Stimulated activated CD4-positive, alpha-beta T cell treated with anti-CD3 and anti-CD28 coated beads, TNF-alpha, amount 100 ng/mL, for 24 hours (primary cell): Measurements from ENCODE around the gene SEBOX.

Experiments used
- DNase-seq, 3 experiments: peaks; one replicate each; pipeline ENCODE4 v3.0.0-alpha.2; 2020; ENCODE audit warnings: low read depth in 3 of 3

The SEBOX gene

DNA sequence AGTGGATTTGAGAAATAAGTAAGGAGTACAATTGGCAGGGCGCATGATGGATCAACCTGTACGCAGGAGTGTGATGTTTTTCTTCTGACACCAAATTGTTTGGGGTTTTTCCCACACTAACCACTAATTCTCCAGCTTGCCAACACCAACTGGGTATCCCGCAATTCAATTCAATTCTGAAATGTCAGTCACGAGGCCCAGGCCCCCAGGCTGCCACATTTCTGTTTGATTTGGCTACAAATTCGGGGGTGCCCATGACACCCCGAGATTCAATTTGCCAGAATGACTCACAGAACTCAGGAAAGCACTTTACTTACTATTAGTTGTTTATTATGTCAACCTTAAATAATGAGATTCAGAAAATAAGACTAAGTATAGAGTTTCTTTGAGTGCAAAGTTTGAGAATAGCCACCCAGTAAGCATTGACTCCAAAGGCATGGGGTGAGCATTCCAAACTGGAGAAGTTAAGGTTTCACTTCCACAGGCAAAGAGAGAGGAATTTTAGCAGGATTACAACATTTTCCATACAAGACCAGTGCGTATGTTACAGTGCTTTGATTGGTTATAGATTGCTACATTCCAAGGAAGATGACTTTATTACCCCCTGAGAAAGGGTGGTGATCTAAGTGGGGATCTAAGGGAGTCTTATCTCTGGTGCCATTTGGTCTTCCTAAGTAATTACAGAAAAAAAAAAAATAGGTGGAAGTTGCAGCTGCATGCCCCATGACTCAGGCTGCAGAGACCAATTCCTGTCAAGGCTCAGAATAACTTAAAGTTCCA, 29.5 kb upstream of the SEBOX start:
- no peak for DNase-seq

DNA sequence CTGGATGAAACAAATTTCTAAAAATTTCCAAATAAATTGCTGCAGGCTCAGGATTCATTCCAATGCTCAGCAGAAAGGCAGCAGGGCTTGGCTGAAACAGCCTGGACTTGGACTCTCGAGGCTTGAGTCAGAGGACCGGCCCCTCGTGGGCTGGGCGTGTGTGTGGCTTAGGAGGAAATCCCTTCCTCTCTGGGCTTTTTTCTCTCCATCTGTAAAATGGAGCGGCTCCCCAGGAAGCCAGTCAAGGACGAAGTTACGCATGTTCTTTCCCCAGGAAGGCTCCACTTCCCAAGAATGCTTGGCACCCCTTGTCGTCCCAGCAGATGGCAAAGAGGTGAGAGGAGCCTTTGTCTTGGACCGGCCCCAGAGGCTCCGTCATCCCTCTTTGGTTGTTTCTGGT, 27.5 kb upstream of the SEBOX start:
- no peak for DNase-seq

DNA sequence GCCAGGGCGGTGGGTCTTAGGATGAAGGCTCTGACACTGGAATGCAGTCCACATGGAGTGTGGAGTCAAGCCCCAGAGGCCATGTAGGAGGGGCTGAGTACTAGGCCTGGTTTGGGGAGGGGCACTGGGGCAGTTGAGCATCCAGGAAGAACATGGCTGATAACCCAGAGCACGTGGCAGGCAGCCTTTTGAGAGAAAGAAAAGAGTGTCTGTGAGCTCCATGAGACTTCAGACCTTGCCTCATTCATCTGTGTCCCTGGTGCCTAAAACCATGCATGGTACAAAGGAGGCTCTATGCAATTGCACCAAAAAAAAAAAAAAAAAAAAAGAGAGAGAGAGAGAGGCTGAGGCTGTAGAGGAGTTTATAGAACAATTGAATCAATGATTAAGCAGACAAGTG, 26.4 kb upstream of the SEBOX start:
- DNase-seq = no peak

DNA sequence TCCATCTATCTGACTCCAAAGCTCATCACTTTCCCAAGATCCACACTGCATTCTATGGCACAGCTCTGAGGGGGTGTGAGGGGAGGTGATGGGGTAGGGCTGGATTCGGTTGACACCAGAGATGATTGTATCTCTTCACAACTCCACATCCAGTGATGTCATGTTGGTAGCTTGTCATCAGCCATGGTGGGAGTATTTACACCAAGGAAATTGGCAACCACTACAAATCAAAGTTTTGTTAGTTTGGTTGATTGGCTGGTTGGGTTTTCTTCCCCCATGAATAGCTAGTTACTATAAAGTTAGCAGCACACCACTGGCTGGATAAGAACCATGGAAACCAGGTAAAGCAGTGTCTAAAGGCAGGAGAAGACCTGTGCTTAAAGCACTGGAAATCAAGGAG, 26.0 kb upstream of the SEBOX start:
- DNase-seq = no peak

DNA sequence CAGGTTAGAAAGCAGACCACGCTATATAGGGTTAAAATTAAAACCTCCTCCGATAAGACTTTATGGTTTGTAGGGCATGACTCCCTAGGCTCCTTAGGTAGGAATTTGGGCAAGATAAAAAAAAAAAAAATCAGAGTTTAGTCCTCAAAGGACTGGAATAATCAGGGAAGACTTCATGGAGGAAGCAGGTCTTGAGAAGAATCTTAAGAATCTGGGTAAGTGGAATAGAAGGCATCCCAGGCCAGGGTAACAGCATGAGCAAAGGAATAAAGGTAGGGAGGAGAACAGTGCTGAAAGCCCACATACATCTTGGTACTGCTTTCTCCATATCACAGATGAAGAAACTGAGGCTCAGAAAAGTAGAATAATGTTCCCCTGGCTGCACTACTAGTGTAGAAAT, 25.6 kb upstream of the SEBOX start:
- DNase-seq = no peak

DNA sequence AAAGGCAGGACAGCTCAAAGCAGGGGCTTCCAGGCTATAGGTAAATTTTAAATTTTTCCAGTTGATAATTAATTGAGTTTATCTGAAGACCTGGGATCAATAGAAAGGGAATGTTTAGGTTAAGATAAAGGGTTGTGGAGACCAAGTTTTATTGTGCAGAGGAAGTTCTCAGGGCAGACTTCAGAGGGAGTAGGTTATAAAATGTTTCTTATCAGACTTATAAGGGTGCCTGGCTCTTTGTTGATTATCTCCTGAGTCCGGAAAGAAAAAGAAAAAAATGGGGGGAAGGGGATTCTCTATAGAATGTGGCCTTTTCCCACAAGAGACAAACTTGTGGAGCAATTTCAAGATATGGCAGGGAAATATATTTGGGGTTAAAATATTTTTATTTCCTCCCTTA, 25.1 kb upstream of the SEBOX start:
- no peak for DNase-seq

DNA sequence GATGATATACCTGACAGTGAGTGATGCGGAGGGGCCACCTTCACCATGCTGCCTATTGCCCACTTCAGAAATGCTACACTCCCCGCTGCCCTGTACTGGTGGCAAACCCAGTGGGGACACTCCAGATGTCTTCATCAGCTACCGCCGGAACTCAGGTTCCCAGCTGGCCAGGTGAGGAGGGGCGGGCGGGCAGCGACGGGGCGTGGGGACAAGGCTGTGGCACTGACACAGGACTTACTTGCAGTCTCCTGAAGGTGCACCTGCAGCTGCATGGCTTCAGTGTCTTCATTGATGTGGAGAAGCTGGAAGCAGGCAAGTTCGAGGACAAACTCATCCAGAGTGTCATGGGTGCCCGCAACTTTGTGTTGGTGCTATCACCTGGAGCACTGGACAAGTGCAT, 23.1 kb upstream of the SEBOX start:
- DNase-seq = no peak

DNA sequence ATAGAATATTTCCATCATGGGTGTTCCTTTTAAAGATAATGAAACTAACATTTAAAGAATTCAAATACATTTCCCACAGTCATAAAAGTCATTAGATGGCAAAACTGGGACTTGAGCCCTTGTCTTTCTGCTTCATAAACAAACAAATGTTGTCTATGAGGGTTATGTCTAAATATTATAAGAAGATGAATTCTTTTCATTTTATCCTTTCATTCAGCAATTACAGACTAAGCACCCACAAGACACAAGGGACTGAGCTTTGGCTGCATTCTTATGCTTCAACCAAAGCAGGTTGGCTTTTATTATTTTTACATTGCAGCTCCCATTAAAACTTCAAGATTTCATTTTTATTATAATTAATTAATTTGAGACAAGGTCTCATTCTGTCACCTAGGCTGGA, 21.4 kb upstream of the SEBOX start:
- no peak for DNase-seq

DNA sequence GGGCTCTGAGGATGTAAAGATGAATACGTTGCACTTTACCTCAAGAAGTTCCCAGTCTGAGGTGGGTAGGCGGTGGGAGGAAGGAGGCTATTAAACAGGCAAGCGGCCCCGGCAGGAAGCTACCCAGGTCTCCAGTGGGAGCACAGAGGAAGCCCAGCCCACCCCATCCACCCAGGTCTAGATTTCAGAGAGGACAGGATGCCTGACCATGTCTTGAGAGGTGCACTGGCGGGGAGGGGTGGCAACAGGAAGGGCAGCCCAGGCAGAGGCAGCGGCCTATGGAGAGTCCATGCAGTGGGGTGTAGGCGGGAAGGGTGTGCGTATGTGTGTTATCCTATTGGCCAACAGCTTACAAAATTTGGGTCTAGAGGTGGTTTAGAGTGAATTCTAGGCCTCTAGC, 20.4 kb upstream of the SEBOX start:
- peak in 1 of 3 experiments; percentile 21 for DNase-seq

DNA sequence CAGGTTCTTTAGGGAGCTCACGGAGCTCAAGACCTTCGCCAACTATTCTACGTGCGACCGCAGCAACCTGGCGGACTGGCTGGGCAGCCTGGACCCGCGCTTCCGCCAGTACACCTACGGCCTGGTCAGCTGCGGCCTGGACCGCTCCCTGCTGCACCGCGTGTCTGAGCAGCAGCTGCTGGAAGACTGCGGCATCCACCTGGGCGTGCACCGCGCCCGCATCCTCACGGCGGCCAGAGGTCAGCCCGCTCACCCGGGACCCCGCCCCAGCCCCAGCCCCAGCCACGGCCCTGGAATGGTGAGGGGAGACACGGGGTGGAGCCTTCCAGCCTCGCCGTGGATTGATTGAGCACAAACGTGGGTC, 20.0 kb upstream of the SEBOX start:
- DNase-seq = peak in 1 of 3 experiments; percentile 11

DNA sequence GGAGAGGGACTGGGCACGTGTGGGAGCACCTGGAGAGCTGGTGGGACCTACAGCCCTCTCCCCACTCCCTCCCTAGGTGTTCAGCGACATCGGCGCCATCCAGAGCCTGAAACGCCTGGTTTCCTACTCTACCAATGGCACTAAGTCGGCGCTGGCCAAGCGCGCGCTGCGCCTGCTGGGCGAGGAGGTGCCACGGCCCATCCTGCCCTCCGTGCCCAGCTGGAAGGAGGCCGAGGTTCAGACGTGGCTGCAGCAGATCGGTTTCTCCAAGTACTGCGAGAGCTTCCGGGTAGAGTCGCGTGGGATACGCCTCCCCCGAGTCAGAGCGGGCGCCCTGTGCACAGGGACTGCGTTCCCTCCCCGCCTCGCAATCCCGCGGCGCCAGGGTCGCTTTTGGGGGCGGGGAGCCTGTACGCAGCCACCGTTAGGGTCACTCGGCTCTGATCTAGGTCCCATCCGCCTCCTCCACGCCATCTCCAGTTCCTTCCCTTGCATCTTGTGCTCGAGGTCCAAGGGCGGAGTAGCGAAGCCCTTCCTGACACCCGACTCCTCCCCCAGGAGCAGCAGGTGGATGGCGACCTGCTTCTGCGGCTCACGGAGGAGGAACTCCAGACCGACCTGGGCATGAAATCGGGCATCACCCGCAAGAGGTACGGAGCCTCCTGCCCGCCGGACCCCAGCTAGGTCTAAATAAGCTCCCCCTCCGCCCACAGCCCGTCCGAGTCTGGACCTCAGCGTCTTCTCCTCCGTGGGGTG, 19.5 kb upstream of the SEBOX start:
- peak; percentile 34 to 65 (median 48) for DNase-seq

DNA sequence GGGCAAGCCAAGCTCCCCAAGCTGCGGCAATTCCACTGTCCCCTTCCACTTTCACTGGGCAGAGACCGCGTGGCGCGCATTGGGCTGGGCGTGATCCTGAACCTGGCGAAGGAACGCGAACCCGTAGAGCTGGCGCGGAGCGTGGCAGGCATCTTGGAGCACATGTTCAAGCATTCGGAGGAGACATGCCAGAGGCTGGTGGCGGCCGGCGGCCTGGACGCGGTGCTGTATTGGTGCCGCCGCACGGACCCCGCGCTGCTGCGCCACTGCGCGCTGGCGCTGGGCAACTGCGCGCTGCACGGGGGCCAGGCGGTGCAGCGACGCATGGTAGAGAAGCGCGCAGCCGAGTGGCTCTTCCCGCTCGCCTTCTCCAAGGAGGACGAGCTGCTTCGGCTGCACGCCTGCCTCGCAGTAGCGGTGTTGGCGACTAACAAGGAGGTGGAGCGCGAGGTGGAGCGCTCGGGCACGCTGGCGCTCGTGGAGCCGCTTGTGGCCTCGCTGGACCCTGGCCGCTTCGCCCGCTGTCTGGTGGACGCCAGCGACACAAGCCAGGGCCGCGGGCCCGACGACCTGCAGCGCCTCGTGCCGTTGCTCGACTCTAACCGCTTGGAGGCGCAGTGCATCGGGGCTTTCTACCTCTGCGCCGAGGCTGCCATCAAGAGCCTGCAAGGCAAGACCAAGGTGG, 16.3 kb upstream of the SEBOX start:
- peak in 1 of 3 experiments; percentile 34 for DNase-seq

DNA sequence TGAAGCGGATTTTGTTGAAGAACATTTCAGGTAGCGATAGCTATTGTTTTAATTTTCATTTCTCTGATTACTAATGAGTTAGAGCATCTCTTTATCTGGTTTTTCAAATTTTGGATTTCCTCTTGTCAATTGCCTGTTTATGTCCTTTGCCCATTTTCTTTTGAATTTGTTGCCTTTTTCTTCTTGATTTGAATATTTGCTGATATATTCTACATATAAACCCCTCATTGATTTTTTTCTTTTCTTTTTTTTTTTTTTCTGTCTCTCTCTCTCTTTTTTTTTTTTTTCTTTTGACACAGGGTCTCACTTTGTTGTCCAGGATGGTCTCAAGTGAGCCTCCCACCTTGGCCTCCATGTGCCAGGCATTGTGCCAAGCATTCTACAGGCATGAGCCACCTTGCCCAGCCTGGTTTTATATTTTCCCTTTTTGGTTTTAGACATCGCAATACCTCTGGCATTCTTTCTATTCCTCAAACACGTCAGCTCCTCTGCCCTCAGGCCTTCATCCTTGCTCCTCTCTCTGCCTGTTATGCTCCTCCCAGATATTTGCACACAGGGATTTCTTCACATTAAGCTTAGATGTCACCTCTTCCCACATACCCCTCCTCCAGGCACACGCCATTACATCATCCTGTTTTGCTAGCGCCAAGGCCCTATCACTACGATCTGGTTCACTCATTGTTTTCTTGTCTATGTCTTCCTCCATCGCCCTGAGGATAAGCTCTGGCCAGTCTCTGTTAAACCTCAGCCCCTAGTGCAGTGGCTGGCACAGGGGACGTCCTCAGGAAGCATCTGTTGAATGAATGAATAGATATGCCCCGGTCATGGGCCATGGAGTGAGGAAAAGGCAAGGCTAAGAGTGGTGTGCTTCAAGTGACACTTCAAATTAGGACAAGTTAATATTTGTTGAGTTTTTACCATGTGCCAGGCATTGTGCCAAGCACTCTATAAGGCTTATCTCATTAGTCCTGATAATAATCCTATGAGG, 15.1 kb upstream of the SEBOX start:
- no peak for DNase-seq

DNA sequence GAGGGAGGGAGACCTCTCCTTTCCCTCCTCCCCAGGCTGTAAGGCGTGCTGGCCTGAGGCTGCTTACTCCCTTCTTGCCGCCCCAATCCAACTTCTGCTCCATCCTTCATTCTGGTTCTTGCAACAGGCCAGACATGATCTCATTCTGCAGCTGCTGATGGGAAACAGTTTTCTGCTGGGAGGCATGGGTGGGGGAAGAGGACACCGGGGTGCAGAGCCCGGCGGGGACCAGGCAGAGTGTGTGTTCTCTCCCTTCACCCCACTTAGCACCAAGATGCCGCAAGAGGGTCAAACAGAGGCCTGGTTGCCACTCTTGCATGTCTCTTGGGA, 7.9 kb upstream of the SEBOX start:
- no peak for DNase-seq

DNA sequence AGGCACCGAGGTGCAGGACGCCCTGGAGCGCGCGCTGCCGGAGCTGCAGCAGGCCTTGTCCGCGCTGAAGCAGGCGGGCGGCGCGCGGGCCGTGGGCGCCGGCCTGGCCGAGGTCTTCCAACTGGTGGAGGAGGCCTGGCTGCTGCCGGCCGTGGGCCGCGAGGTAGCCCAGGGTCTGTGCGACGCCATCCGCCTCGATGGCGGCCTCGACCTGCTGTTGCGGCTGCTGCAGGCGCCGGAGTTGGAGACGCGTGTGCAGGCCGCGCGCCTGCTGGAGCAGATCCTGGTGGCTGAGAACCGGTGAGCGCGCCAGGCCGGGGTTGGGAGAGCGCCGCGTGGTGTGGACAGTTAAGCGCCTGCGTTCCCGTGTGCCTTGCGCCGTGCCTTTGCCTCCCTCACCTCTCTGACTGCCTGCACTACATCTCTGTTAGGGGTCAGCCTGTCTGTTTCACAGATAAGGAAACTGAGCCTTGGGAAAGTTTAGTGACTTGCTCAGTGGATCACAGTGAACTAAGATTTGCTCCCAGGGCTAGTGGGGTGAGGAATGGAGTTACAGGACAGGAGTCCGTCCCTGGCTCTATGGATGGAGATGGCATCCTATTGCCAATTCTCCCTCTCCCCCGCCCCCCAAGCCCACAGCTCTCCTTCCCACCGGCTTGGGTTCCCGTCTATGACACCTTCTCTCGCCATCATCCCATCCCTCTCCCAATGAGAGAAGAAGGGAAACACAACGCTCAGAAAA, 7.4 kb upstream of the SEBOX start:
- peak in 1 of 3 experiments; percentile 32 for DNase-seq

DNA sequence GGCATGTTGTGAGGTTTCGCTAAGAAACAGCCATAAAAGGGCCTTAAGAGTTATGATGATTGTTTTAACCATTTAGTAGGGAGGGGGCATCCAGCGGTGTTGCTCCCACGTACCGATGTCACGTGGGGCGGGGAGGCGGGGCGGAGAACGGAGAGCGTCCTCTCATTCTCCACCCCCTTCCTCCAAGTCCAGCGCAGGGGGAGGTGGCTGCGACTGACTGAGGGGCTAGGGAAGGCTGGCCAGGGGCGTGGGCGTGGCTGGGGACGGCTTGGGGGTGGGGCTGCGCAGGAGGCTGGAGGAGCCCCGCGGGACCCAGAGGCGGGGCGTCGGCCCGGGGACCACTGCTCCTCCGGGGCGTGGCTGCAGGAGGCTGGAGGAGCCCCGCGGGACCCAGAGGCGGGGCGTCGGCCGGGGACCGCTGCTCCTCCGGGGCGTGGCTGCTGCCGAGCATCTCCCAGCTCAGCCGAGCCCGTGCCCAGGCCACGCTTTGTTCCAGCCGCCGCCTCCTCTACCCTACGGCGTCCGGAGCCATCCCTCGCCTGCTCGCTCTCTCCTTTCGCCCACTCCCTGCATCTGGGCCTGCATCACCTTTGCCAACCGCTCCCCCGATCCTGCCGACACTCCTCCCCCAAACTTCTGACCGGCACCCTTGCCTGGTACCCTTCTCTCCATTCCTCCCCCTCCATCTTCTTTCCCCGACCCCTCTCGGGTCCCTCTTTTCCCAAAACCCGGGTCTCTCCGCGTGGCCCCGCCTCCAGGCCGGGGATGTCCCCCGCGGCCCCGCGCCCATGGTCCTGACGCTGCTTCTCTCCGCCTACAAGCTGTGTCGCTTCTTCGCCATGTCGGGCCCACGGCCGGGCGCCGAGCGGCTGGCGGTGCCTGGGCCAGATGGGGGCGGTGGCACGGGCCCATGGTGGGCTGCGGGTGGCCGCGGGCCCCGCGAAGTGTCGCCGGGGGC, 6.5 kb upstream of the SEBOX start, which contains the start of gene SARM1:
Gene SARM1, plus strand, starts transcription at position 450 of the 958 bp plus-strand sequence. Its CDS starts 339 bp downstream, at position 789.
- peak; percentile 66 to 89 (median 69) for DNase-seq

DNA sequence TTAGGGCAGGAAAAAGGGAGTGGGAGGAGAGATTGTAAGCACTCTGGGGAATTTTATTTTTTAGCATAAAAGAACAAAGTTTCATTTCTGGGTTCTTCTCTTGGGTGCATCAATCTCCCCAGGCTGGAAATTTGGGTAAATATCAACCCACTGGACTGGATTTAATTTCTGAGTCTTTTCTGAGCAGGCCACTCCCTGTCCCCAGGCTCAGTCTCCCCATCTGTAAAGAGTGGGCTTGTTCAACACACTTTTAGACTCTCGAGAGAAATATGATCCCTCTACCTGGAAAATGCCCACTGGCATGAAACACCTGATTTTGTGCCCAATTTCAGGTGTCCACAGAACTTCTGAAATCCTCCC, 5.7 kb upstream of the SEBOX start:
- no peak for DNase-seq

DNA sequence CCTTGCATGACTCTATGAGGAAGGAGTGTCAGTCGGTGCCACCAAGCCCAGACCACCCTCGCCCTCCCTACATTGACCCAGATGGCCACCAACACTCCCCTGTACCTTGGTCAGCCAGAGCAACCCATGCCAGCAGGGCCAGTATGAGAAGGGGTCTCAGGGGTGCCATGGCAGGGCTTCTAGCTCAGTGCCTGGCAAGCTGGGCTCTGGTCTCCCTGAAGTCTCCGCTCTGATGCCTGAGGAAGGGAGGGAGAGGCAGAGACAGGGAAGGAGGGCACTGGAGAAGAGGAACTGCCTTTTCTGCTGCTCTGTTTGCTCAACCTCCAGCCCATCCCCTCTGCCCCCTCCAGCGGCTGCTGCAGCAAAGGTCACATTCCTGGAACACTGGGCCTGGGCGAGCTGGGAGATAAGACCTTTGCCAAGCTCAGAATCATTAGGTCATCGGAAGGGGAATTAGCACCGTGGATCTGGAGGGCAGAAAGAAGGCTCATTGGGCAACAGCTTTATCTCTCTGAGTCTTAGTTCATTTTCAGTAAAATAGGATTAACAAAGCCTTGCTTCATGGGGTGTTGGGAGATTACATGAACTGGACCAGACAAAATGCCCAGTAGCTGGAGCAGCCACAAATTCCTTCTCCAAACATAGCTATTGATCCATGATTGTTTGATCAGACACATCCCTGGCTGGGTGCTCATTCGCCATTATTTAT, 5.2 kb upstream of the SEBOX start, which contains the start of gene VTN:
Gene VTN, minus strand, starts transcription at position 273 of the 709 bp plus-strand sequence. Its CDS starts 104 bp downstream, at position 169.
- no peak for DNase-seq

DNA sequence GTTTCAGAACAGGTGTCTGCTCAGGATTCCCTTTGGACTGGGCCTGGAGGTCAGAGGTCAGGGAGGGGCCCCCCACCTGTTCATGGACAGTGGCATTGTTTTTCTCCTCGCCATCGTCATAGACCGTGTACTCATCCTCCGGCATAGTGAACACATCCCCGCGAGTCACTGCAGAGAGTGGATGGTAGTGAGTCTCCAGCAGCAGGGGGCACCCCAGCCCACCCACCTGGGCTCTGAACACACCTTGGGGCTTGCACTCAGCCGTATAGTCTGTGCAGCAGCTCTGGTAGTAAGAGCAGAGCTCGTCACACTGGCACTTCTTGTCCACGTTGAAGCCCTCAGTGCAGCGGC, 4.7 kb upstream of the SEBOX start:
- no peak for DNase-seq
